ENCODE data around the gene AKNA.
A peak's percentile ranks its signal among the peaks of the same experiment; 100 is the strongest.

Gene AKNA

DNA sequence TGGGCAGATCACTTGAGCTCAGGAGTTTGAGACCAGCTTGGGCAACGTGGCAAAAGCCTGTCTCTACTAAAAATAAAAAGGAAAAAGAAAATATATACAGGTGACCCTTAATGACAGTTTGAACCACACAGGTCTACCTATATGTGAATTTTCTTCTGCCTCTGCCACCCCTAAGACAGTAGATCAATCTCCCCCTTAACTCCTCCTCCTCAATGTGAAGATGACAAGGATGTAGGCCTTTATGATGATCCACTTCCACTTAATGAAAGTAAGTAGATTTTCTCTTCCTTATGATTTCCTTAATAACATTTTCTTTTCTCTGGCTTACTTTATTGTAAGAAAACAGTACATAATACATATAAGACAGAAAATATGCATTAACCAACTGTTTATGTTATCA, 3.4 kb downstream of the AKNA start:
- in situ Hi-C loops (cut with HindIII; ENCODE audit: low sequenced_read_pairs): no loop called here
- H3K4me3 ChIP-seq (ENCODE audit: low read depth, low read length): no peak overlapping the region
- TF ChIP-seq, protein P1, sequence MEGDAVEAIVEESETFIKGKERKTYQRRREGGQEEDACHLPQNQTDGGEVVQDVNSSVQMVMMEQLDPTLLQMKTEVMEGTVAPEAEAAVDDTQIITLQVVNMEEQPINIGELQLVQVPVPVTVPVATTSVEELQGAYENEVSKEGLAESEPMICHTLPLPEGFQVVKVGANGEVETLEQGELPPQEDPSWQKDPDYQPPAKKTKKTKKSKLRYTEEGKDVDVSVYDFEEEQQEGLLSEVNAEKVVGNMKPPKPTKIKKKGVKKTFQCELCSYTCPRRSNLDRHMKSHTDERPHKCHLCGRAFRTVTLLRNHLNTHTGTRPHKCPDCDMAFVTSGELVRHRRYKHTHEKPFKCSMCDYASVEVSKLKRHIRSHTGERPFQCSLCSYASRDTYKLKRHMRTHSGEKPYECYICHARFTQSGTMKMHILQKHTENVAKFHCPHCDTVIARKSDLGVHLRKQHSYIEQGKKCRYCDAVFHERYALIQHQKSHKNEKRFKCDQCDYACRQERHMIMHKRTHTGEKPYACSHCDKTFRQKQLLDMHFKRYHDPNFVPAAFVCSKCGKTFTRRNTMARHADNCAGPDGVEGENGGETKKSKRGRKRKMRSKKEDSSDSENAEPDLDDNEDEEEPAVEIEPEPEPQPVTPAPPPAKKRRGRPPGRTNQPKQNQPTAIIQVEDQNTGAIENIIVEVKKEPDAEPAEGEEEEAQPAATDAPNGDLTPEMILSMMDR (IDR thresholded peaks at IDR 0.05; ENCODE audit: low read depth, low read length): no peak
- no peak for DNase-seq (ENCODE audit: low read depth, low spot score)

DNA sequence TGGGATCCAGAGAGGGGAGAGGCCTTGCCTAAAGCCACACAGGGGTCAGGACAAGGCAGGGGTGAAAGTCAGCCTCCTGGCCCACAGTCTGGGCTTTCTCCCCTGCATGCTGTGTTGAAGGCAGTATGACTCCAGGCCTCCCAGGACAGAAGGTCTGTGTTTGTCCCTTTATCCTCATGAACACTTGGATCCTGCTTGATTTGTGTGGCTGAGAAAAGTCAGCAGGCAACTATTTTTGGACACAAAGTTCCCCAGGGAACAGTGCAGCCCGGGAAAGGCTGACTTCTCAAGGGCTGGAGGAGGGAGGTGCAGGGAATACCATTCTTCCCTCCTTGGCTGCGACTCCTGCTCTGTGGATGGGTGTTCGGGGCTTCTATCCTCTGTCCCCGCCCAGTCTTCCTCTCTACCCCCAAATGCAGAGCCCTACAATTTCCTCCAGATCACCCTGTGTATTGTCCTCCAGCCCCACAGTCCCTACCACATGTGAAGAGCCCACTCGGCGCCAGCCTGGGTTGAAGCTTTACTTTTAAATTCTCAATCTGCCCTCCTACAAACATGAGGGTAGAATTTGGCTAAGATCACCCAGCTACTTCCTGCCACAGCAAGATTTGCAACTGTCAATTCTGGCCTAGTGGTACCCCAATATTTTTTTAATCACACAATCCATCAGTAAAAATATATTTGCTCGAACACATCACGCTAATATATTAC, 4.1 kb downstream of the AKNA start:
- H3K4me3 ChIP-seq (ENCODE audit: low read depth, low read length): no peak overlapping the region
- DNase-seq (ENCODE audit: low read depth, low spot score): peak; percentile 30
- in situ Hi-C loops (cut with HindIII; ENCODE audit: low sequenced_read_pairs): no loop called here
- TF ChIP-seq, protein P1 (IDR thresholded peaks at IDR 0.05; ENCODE audit: low read depth, low read length): no peak

DNA sequence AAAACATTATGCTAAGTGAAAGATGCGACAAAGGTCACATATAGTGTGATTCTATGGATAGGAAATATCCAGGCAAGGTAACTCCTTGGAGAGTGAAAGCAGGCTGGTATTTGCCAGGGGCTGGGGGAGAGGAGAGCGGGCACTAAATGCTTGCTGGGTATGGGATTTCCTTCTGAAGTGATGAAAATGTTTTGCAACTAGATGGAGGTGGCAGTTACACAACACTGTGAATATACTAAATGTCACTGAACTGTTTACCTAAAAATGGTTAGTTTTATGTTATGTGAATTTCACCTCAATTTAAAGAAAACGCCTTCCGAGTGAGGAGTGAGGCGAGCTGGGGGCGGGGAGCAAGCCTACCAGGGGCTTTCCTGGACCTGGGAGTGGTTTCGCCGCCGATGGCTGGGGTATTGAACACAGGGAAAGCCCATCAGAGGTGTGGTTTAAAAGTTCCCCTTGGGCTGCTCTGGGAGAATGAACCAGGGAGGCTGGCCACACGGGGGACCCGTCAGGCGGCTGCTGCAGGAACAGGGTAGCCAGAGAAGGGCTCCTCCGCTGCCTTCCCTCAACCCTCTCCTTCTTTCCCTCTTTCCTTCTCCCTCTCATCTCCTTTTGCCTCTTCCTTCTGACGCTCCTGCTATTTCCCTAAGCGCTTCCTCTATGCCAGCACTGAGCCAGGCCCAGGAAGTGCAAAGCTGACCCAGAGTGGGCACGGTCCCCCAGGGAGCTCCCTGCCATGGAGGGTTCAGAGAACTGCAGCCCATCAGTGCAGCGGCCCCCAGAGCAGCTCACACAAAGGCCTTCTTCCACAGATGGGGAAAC, 4.9 kb downstream of the AKNA start:
- TF ChIP-seq, protein P1 (IDR thresholded peaks at IDR 0.05; ENCODE audit: low read depth, low read length): peak; percentile 29
- H3K4me3 ChIP-seq (ENCODE audit: low read depth, low read length): no peak overlapping the region
- in situ Hi-C loops (cut with HindIII; ENCODE audit: low sequenced_read_pairs): no loop called here
- DNase-seq (ENCODE audit: low read depth, low spot score): no peak

DNA sequence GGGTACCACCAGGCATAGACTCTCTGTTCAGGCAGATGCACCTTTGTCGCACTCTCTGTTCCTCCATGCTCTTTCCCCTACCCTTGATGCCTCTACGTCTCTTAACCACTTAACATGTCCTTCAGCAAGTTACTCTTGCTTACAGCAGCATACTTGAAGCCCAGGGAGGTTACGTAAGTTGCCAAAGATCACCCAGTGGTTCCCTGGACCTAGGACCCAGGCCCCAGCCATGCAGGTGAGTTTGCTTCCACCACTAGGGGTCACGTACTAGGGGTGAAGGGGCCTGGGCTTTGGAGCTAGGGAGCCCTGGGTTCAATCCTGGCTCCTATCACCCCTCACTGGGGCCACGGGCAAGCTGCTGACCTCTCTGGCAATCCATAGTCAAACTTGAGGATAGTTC, 8.9 kb downstream of the AKNA start:
- in situ Hi-C loops (cut with HindIII; ENCODE audit: low sequenced_read_pairs): no loop called here
- no peak for DNase-seq (ENCODE audit: low read depth, low spot score)
- TF ChIP-seq, protein P1 (IDR thresholded peaks at IDR 0.05; ENCODE audit: low read depth, low read length): no peak

DNA sequence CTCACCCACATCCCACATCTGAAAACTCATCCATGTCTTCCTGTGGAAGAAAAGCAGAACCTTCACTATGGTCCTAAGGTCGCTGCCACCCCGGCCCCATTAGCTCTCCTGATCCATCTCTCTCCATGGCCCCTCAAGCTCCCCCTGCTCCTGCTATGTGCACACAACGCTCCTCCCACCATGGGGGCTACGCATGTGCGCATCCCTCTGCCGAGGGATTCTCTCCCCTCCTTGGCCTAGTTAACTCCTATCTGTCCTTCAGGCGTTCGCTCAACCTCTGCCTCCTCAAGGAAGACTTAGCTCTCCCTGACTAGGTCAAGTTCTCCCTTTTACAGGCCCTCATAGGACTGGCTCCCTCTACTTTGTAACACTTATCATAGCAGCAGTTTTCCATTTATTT, 9.8 kb downstream of the AKNA start:
- in situ Hi-C loops (cut with HindIII; ENCODE audit: low sequenced_read_pairs): no loop called here
- TF ChIP-seq, protein P1 (IDR thresholded peaks at IDR 0.05; ENCODE audit: low read depth, low read length): no peak
- H3K4me3 ChIP-seq (ENCODE audit: low read depth, low read length): no peak overlapping the region
- DNase-seq (ENCODE audit: low read depth, low spot score): no peak

More for the DNA sequence above, 8.9 kb downstream of the AKNA start:
- no peak overlapping the region for H3K4me3 ChIP-seq (ENCODE audit: low read depth, low read length)

DNA sequence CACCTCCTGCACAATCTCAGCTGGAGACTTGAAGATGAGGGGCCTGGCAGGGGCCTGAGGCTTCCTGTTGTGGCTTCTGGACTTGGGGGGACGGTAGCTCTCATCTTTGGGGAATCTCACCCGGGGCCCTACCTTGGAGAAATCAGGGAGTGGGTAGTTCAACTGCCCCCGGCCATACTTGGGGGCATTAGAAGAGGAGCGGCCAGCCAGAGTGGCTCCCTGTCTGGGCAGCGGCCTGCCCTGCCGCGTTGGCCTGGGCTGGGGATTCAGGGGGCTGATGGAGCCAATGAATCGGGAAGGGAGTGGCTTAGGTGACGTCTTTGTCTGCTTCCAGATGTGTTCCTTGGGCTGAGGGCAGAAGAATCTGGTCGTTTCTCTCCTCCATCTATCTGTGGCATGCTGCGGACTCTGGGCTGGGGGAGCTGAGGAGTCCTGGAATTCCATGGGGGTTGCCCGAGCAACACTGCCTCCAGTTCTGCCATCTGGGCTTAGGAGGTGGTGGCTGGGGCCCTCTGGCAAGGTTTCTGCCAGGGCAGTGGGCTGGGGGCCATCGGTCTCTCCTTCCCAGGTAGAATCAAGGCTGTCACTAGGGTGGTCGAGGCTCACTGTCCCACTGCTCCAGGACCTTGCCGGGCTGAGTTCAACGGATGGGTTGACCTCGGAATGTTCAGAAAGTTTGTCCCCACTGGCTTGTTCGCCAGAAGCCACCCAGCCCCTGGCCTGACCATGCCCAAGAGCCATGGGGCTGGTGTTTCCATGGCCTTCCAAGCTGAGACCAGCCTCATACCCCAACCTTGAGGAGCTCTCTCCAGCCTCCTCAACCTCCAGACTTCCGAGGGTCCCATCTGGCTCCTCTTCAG, 11.0 kb downstream of the AKNA start:
- TF ChIP-seq, protein P1 (IDR thresholded peaks at IDR 0.05; ENCODE audit: low read depth, low read length): no peak
- no peak for DNase-seq (ENCODE audit: low read depth, low spot score)
- in situ Hi-C loops (cut with HindIII; ENCODE audit: low sequenced_read_pairs): no loop called here
- no peak overlapping the region for H3K4me3 ChIP-seq (ENCODE audit: low read depth, low read length)

Data from astrocyte of the spinal cord (primary cell).